HCT116 (cell line): Measurements from ENCODE around the gene DAZAP1. TPM values are rescaled to one million over a fixed set of nuclear protein-coding genes. Genes with fewer than 3 reads are reported as not detected.

Experiments
- ATAC-seq: fragments of 200-7000 bp; cut with Tn5 transposase; 2 replicates; pipeline ENCODE4 v1.9.1; 2020; ENCODE audit warnings: mild to moderate bottlenecking, moderate library complexity
- BruUV-seq: library from RNA; stranded (reverse); fragments of 400-500 nt; replicated peaks from 2 replicates; lab custom pipeline; 2021; lab: Mats Ljungman, UMichigan
- CTCF ChIA-PET: fragments of 300-600 bp; sonication (Branson Sonifier 250); formaldehyde crosslinking; loops from one replicate; lab custom pipeline; 2021; ENCODE audit warnings: antibody characterized with exemption; lab: Charles Lee
- POLR2A ChIA-PET: fragments of 300-600, 350-600 bp; sonication (Branson Sonifier 250); formaldehyde crosslinking; loops from one replicate; lab custom pipeline; 2021; ENCODE audit warnings: antibody characterized with exemption; lab: Charles Lee
- RAD21 ChIA-PET, 2 experiments: fragments of 300-600 bp; sonication (Branson Sonifier 250); formaldehyde crosslinking; loops; one replicate each; lab custom pipeline; 2023; ENCODE audit warnings: low total read pairs in 2 of 2; ENCODE audit not compliant: uncharacterized antibody in 2 of 2, unreplicated experiment in 2 of 2, low non-redundant PET in 1 of 2; lab: Charles Lee
- DNase-seq: peaks from one replicate; pipeline ENCODE4 v3.0.0-alpha.2; 2010; ENCODE audit warnings: low read depth, low spot score
- H2AFZ ChIP-seq: fragments of 200-600 bp; shearing (Covaris generic), sonication (generic); 2 replicates; pipeline ENCODE4 v1.6.1; 2017; ENCODE audit warnings: low read depth, mixed run types, mixed read lengths, antibody characterized with exemption, low read length; ENCODE audit not compliant: poor library complexity, severe bottlenecking
- H3K27ac ChIP-seq: 2 replicates; pipeline ENCODE4 v1.5.1; 2012; ENCODE audit warnings: low read depth, low read length
- H3K27me3 ChIP-seq: fragments of 200-600 bp; sonication (generic); 2 replicates; pipeline ENCODE4 v1.6.1; 2016; ENCODE audit warnings: mixed run types, low read length, mixed read lengths; ENCODE audit not compliant: insufficient read depth
- H3K36me3 ChIP-seq, 2 experiments: fragments of 200-500 bp in 1 of 2; fragments of 200-600 bp in 1 of 2; sonication (Bioruptor generic) in 1 of 2; sonication (generic) in 1 of 2; 2 replicates each; pipeline versions ENCODE4 v1.5.1 to v1.6.1; 2014 to 2016; ENCODE audit warnings: low read length in 2 of 2, inconsistent platforms in 1 of 2, mixed read lengths in 1 of 2, mixed run types in 1 of 2; ENCODE audit not compliant: insufficient read depth in 2 of 2, control insufficient read depth in 1 of 2
- H3K4me1 ChIP-seq, 2 experiments: fragments of 200-600 bp in 1 of 2; sonication (generic) in 1 of 2; 2 replicates each; pipeline versions ENCODE4 v1.5.1 to v1.6.1; 2012 to 2017; ENCODE audit warnings: low read length in 2 of 2, inconsistent platforms in 1 of 2, mild to moderate bottlenecking in 1 of 2, mixed read lengths in 1 of 2, mixed run types in 1 of 2, moderate library complexity in 1 of 2; ENCODE audit not compliant: insufficient read depth in 2 of 2, control insufficient read depth in 1 of 2
- H3K4me2 ChIP-seq: fragments of 200-600 bp; sonication (generic); 2 replicates; pipeline ENCODE4 v1.6.1; 2017; ENCODE audit warnings: mixed run types, low read length, mixed read lengths
- H3K4me3 ChIP-seq, 2 experiments: fragments of 200-600 bp in 1 of 2; sonication (generic) in 1 of 2; replicated peaks in 1 of 2; 2 replicates each; pipeline ENCODE4 v1.5.1; 2011 to 2016; ENCODE audit warnings: low read length in 2 of 2, control low read depth in 1 of 2, low read depth in 1 of 2, mild to moderate bottlenecking in 1 of 2, mixed read lengths in 1 of 2, mixed run types in 1 of 2
- H3K79me2 ChIP-seq: fragments of 200-600 bp; sonication (generic); 2 replicates; pipeline ENCODE4 v1.6.1; 2017; ENCODE audit warnings: mild to moderate bottlenecking, mixed run types, low read length, moderate library complexity, mixed read lengths; ENCODE audit not compliant: insufficient read depth
- H3K9ac ChIP-seq: fragments of 200-600 bp; sonication (generic); 2 replicates; pipeline ENCODE4 v1.6.1; 2016; ENCODE audit warnings: low read length, mixed read lengths
- H3K9me2 ChIP-seq: fragments of 200-600 bp; sonication (generic), shearing (Covaris generic); 2 replicates; pipeline ENCODE4 v1.6.1; 2017; ENCODE audit warnings: mixed run types, mild to moderate bottlenecking, moderate library complexity; ENCODE audit not compliant: insufficient read depth
- H3K9me3 ChIP-seq, 2 experiments: fragments of 200-500 bp in 1 of 2; fragments of 200-600 bp in 1 of 2; sonication (Bioruptor generic) in 1 of 2; sonication (generic) in 1 of 2; 2 replicates each; pipeline ENCODE4 v1.6.1; 2014 to 2017; ENCODE audit warnings: low read length in 2 of 2, mixed read lengths in 2 of 2, inconsistent platforms in 1 of 2, low read depth in 1 of 2, mild to moderate bottlenecking in 1 of 2, mixed run types in 1 of 2, moderate library complexity in 1 of 2; ENCODE audit not compliant: control insufficient read depth in 1 of 2, insufficient read depth in 1 of 2
- H4K20me1 ChIP-seq: fragments of 200-600 bp; sonication (generic), shearing (Covaris generic); 2 replicates; pipeline ENCODE4 v1.6.1; 2017; ENCODE audit warnings: mixed run types, mild to moderate bottlenecking, moderate library complexity; ENCODE audit not compliant: insufficient read depth
- CBX3 ChIP-seq: IDR thresholded peaks from 2 replicates; pipeline ENCODE4 v1.6.1; 2012; ENCODE audit warnings: low read depth
- CEBPB ChIP-seq: IDR thresholded peaks from 2 replicates; pipeline ENCODE4 v1.6.1; 2012; ENCODE audit warnings: low read depth
- EGR1 ChIP-seq: IDR thresholded peaks from 2 replicates; pipeline ENCODE4 v1.6.1; 2012; ENCODE audit warnings: low read depth
- ELF1 ChIP-seq: IDR thresholded peaks from 2 replicates; pipeline ENCODE4 v1.6.1; 2012; ENCODE audit warnings: low read depth, borderline replicate concordance
- EZH2phosphoT487 ChIP-seq: fragments of 200-600 bp; IDR thresholded peaks from 2 replicates; pipeline ENCODE4 v1.6.1; 2018; ENCODE audit warnings: antibody characterized with exemption, borderline replicate concordance
- FOSL1 ChIP-seq: IDR thresholded peaks from 2 replicates; pipeline ENCODE4 v1.6.1; 2012; ENCODE audit warnings: low read depth
- POLR2A ChIP-seq: IDR thresholded peaks from 2 replicates; pipeline ENCODE4 v1.7.0; 2011; ENCODE audit warnings: borderline replicate concordance; ENCODE audit not compliant: insufficient read depth, insufficient read length; ENCODE audit errors: extremely low read depth
- POLR2AphosphoS5 ChIP-seq: IDR thresholded peaks from 2 replicates; pipeline ENCODE4 v1.6.1; 2011; ENCODE audit warnings: mild to moderate bottlenecking, low read depth, low read length, moderate library complexity
- SIN3A ChIP-seq: IDR thresholded peaks from 2 replicates; pipeline ENCODE4 v1.6.1; 2012; ENCODE audit warnings: low read depth
- SRF ChIP-seq: IDR thresholded peaks from 2 replicates; pipeline ENCODE4 v1.6.1; 2012; ENCODE audit warnings: low read depth
- intact Hi-C: fragments of 100-400 bp; cut with micrococcal nuclease; formaldehyde crosslinking; loops from 2 replicates; pipeline ENCODE4 v1.10.0; 2022
- total RNA-seq: library from RNA; stranded (reverse); gene quantifications from one replicate; pipeline ENCODE4 v1.2.1, GENCODE V29; 2021; ENCODE audit not compliant: unreplicated experiment
- TF ChIP-seq, protein P1 (sequence below): IDR thresholded peaks from 2 replicates; pipeline ENCODE4 v1.6.1; 2012
- TF ChIP-seq, protein P2 (sequence below), 3 experiments: fragments of 200-600 bp in 1 of 3; sonication (generic) in 1 of 3; IDR thresholded peaks in 2 of 3; conservative IDR thresholded peaks in 1 of 3; 2 replicates each; pipeline ENCODE4 v1.5.1; 2012 to 2017; ENCODE audit warnings: low read depth in 2 of 3, low read length in 2 of 3, antibody characterized with exemption in 1 of 3, borderline replicate concordance in 1 of 3, control low read depth in 1 of 3, mild to moderate bottlenecking in 1 of 3, mixed read lengths in 1 of 3, mixed run types in 1 of 3, moderate library complexity in 1 of 3; ENCODE audit not compliant: insufficient read depth in 1 of 3

DAZAP1 gene
- total RNA-seq, 1 experiment from 2014 or later = 191 TPM

DNA sequence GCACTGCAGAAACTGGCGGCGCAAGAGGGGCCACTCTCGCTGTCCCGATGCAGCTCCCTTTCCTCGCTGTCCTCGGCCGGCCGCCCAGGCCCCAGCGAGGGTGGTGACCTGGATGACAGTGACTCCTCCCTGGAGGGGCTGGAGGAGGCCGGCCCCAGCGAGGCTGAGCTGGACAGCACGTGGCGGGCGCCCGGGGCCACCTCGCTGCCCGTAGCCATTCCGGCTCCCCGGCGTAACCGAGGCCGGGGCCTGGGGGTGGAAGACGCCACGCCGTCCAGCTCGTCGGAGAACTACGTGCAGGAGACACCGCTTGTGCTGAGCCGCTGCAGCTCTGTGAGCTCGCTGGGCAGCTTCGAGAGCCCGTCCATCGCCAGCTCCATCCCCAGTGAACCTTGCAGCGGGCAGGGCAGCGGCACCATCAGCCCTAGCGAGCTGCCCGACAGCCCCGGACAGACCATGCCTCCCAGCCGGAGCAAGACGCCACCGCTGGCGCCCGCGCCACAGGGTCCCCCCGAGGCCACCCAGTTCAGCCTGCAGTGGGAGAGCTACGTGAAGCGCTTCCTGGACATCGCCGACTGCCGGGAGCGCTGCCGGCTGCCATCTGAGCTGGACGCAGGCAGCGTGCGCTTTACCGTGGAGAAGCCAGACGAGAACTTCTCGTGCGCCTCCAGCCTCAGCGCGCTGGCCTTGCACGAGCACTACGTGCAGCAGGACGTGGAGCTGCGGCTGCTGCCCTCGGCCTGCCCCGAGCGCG, 59.3 kb downstream of the DAZAP1 start:
- CTCF ChIA-PET = interaction anchor here (2.2 kb wide), 1 partner anchor 11 kb away, joined by 9 read pairs; no protein-coding TSS in a partner anchor
- peak overlapping the region; percentile 18; the same call in 1 of the 2 replicates for H3K27ac ChIP-seq
- intact Hi-C loops = no loop called here
- peaks cover 11% of the 10 kb centered on the region; the same call in 1 of the 2 replicates for H3K79me2 ChIP-seq
- no peak for DNase-seq
- no peaks in the 10 kb centered on the region for H4K20me1 ChIP-seq
- no peak overlapping the region for H3K4me3 ChIP-seq
- no peak overlapping the region for H3K9ac ChIP-seq
- peaks cover 13 to 31% of the 10 kb centered on the region in 2 experiments for H3K4me1 ChIP-seq
- ATAC-seq = no peak
- no peaks in the 10 kb centered on the region for H3K9me2 ChIP-seq
- no peaks in the 10 kb centered on the region for H3K9me3 ChIP-seq
- H3K4me2 ChIP-seq = no peak overlapping the region
- H3K27me3 ChIP-seq = no peaks in the 10 kb centered on the region
- H3K36me3 ChIP-seq = no peaks in the 10 kb centered on the region; a peak in 1 of 4 replicates
- RAD21 ChIA-PET = no interaction called here
- POLR2A ChIA-PET = interaction anchor here (2.1 kb wide), 1 partner anchor 11 kb away, joined by 6 read pairs; no protein-coding TSS in a partner anchor
- BruUV-seq = no TSS peak
- TF ChIP-seq, protein P1, sequence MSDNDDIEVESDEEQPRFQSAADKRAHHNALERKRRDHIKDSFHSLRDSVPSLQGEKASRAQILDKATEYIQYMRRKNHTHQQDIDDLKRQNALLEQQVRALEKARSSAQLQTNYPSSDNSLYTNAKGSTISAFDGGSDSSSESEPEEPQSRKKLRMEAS = no peak
- TF ChIP-seq SIN3A (no peak), FOSL1 (no peak), CEBPB (no peak), POLR2AphosphoS5 (no peak), SRF (no peak), EZH2phosphoT487 (no peak), POLR2A (no peak), EGR1 (no peak), ELF1 (no peak), CBX3 (no peak)
- TF ChIP-seq, protein P2, sequence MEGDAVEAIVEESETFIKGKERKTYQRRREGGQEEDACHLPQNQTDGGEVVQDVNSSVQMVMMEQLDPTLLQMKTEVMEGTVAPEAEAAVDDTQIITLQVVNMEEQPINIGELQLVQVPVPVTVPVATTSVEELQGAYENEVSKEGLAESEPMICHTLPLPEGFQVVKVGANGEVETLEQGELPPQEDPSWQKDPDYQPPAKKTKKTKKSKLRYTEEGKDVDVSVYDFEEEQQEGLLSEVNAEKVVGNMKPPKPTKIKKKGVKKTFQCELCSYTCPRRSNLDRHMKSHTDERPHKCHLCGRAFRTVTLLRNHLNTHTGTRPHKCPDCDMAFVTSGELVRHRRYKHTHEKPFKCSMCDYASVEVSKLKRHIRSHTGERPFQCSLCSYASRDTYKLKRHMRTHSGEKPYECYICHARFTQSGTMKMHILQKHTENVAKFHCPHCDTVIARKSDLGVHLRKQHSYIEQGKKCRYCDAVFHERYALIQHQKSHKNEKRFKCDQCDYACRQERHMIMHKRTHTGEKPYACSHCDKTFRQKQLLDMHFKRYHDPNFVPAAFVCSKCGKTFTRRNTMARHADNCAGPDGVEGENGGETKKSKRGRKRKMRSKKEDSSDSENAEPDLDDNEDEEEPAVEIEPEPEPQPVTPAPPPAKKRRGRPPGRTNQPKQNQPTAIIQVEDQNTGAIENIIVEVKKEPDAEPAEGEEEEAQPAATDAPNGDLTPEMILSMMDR (IDR thresholded peaks at IDR 0.05 in 2 of 3, conservative IDR thresholded peaks at IDR 0.05 in 1 of 3; ENCODE audit: borderline replicate concordance in 1 of 3, insufficient read depth in 1 of 3, low read depth in 2 of 3, low read length in 2 of 3) = no peak
- no peak overlapping the region for H2AFZ ChIP-seq
